Fibroblast of villous mesenchyme (primary cell): Measurements from ENCODE around the gene IGF1R. TPM values are rescaled to one million over a fixed set of nuclear protein-coding genes. Genes with fewer than 3 reads are reported as not detected.

Experiments
- DNase-seq: peaks from one replicate; pipeline ENCODE4 v3.0.0-alpha.2; 2010; ENCODE audit warnings: low read depth
- H3K4me3 ChIP-seq: 2 replicates; pipeline ENCODE4 v1.5.1; 2011; ENCODE audit warnings: low read depth, mild to moderate bottlenecking, low read length
- CTCF ChIP-seq: IDR thresholded peaks from 2 replicates; pipeline ENCODE4 v1.5.1; 2012; ENCODE audit warnings: low read depth, mild to moderate bottlenecking, low read length; ENCODE audit not compliant: insufficient read depth
- total RNA-seq: library from RNA; depleted of rRNA; stranded (reverse); fragments of >200 nt; gene quantifications from 2 replicates; pipeline ENCODE4 v1.2.3, GENCODE V29; 2012

IGF1R gene
- total RNA-seq, 1 donor: 19.4 TPM

DNA sequence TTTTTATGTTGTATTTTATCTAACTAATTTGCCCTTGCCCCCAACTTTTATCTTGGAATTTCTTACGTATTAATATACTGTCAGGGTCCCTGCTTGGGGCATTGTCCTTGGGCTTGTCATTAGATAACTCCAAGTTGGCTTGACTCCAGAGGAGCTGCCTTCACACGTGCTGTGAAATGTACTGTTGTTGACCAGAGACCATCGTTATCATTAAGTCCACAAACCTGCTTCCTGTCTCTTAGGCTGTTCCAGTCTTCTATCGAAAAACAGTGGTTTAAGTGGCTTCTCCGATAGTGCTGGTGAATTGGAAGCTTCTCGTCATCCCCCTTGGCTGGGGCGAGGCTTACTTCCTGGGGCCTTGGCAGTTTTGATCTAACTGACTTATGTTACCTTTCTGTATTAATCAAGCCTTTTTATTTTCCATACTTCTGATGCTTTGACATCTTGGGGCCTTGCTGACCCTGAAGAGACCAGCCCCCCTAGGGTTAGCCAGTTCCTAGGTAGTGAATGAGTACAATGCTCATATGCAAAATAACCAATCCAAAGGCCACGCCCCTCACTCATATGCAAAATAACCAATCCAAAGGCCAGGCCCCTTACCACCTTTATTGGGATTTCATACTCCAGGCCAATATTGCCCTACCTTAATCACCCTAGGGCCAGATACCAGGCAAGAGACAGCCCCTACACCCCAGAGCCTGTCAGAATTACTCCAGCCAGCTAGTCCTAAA lies 164.5 kb downstream of the IGF1R start:
- TF ChIP-seq CTCF: no peak
- H3K4me3 ChIP-seq: no peak overlapping the region
- peak; percentile 14 for DNase-seq

DNA sequence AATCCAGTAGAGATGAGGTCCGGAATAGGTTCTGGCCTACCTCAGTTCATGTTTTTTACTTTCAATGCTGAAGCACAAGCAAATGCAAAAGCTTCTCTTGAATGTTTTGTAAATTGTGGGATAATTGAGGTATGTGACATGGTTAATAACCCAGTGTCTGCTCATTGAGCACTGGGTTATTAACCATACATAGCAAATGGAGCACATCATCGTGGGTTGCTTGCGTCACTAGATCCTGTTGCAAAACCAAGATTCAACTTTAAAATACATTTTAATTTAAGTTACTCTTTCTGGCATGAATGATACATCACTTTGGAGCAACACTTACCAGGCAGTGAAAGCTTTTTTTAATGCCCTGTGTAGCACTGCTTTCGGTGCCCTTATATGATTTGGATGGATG lies 165.6 kb downstream of the IGF1R start:
- DNase-seq: peak; percentile 23
- TF ChIP-seq CTCF: no peak
- no peak overlapping the region for H3K4me3 ChIP-seq

DNA sequence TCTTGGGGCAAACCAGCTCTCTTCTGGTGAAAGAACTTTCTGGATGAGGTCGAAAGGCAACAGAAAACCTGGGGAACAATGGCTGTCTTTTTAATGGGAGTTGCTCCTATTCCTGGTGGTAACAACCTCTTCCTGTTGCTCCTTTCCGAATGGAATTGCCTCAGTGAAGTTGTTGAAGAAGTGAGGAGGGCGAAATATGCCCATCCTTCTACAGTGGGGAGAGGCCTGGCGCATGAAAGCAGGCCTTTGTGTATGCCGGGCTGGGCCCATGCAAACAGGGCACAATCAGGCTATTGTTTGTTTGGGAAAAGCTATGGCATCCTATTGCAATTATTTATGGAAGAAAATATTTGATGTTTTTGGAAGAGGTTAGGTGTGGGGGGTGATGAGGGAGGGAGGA lies 166.9 kb downstream of the IGF1R start:
- no peak for DNase-seq
- H3K4me3 ChIP-seq: no peak overlapping the region
- TF ChIP-seq CTCF: no peak

- no peak for TF ChIP-seq CTCF
- no peak for DNase-seq
- H3K4me3 ChIP-seq: no peak overlapping the region
Observed at GRCh38 chr15:98817745-98818144, 169.4 kb downstream of the IGF1R start.

- peak; percentile 80 for DNase-seq
- no peak overlapping the region for H3K4me3 ChIP-seq
- no peak for TF ChIP-seq CTCF
Observed at GRCh38 chr15:98823012-98823458, 174.7 kb downstream of the IGF1R start.

DNA sequence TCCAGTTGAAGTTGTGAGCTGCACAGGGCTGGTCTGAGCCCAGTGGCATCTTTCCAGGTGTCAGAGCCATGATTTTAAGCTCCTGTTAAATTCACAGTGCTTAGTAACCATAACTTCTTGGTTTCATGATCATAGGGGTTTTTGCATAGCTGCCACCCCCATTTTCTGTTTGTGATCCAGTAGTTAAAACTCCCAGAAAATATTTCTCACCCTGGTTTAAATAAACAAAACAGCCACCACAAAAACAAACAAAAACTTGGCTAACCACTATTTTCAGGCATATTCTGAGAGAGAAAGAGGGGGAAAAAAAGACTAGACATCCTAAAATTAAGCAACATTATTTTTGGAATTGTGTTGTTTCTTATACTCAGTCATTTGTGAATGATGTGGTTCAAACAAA lies 175.3 kb downstream of the IGF1R start:
- H3K4me3 ChIP-seq: no peak overlapping the region
- TF ChIP-seq CTCF: no peak
- DNase-seq: no peak

- DNase-seq: no peak
- TF ChIP-seq CTCF: no peak
Observed at GRCh38 chr15:98824595-98824994, 176.3 kb downstream of the IGF1R start.

More at GRCh38 chr15:98824595-98824994, 176.3 kb downstream of the IGF1R start:
- H3K4me3 ChIP-seq: no peak overlapping the region
